D721Med (cell line): ENCODE data around the gene SLC26A9.

Source experiments
- DNase-seq: peaks from one replicate; pipeline ENCODE4 v3.0.0; 2011; ENCODE audit warnings: low spot score; ENCODE audit not compliant: insufficient read length
- FAIRE-seq: peaks from 2 replicates; lab custom pipeline; 2011; peaks lifted over from hg19 to GRCh38; lab: Jason Lieb, UNC
- CTCF ChIP-seq: IDR thresholded peaks from 2 replicates; pipeline ENCODE4 v1.5.1; 2012; ENCODE audit warnings: mild to moderate bottlenecking, control low read depth; ENCODE audit not compliant: insufficient read depth; ENCODE audit errors: missing control alignments

SLC26A9 gene

GRCh38 chr1:205933671-205934618 lies 9.3 kb downstream of the SLC26A9 start:
- DNase-seq = no peak
- no peak for FAIRE-seq
- no peak for TF ChIP-seq CTCF

GRCh38 chr1:205932776-205933175 lies 10.5 kb downstream of the SLC26A9 start:
- FAIRE-seq (no peak), DNase-seq (no peak)
- no peak for TF ChIP-seq CTCF

GRCh38 chr1:205930799-205931281 lies 12.4 kb downstream of the SLC26A9 start:
- no peak for TF ChIP-seq CTCF
- FAIRE-seq (no peak), DNase-seq (no peak)

GRCh38 chr1:205930195-205930577 lies 13.1 kb downstream of the SLC26A9 start:
- TF ChIP-seq CTCF = no peak
- DNase-seq (no peak), FAIRE-seq (no peak)

GRCh38 chr1:205929496-205930194 lies 13.6 kb downstream of the SLC26A9 start:
- FAIRE-seq (no peak), DNase-seq (no peak)
- TF ChIP-seq CTCF = no peak

GRCh38 chr1:205928317-205928716 lies 14.9 kb downstream of the SLC26A9 start:
- TF ChIP-seq CTCF = no peak
- no peak for FAIRE-seq
- DNase-seq = no peak
